H54 (cell line): ENCODE data around the gene MXRA8.
"Not testable (repeated sequence)": the region's sequence is repeated elsewhere in the genome, so short reads cannot be mapped to it uniquely, and the experiment has no call there.

ENCODE experiments used
- DNase-seq: peaks from one replicate; pipeline ENCODE4 v3.0.0; 2011; ENCODE audit warnings: low spot score, mixed read lengths; ENCODE audit not compliant: insufficient read length
- FAIRE-seq: peaks from 3 replicates; lab custom pipeline; 2011; peaks lifted over from hg19 to GRCh38; lab: Jason Lieb, UNC
- POLR2A ChIP-seq: IDR thresholded peaks from 2 replicates; pipeline ENCODE4 v1.6.1; 2011; ENCODE audit warnings: low read depth, mild to moderate bottlenecking, low read length

MXRA8 gene

DNA sequence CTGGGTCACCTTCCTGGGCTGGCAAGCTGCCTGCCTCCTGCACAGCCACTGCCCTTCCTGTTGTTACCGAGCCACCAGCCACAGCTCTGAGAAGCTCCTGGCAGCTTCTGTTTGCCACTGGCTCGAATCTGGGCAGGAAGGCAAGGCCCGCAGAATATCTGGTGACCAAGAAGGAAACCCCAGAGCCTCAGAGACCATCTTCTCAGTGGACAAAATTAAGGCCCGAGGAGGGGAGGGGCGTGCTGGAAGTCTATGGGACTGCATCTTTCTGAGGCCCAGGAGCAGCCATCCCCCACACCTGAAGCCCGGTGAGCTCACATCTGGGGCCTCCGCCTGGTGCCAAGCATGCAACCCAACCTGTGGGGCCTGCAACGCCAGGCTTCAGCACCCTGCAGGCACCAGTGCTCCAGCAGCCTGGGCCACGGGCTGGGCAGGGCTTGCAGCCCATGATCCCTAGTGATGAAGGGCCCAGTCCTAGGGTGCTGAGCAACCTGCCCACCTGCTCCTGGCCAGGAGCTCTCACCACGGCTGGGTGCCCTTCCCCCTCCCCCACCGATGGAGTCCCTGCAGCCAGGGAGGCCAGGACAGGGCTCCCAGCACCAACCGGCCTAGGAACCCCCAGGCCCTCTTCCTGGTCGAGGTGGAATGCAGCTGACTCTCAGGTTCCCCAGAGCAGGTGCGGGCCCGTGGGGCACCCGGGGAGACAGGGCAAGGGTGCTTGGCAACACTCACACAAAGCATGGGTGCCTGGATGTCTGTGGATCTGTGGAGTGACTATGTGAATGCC lies 32.9 kb downstream of the MXRA8 start:
- no peak for TF ChIP-seq POLR2A
- FAIRE-seq (no peak), DNase-seq (no peak)

DNA sequence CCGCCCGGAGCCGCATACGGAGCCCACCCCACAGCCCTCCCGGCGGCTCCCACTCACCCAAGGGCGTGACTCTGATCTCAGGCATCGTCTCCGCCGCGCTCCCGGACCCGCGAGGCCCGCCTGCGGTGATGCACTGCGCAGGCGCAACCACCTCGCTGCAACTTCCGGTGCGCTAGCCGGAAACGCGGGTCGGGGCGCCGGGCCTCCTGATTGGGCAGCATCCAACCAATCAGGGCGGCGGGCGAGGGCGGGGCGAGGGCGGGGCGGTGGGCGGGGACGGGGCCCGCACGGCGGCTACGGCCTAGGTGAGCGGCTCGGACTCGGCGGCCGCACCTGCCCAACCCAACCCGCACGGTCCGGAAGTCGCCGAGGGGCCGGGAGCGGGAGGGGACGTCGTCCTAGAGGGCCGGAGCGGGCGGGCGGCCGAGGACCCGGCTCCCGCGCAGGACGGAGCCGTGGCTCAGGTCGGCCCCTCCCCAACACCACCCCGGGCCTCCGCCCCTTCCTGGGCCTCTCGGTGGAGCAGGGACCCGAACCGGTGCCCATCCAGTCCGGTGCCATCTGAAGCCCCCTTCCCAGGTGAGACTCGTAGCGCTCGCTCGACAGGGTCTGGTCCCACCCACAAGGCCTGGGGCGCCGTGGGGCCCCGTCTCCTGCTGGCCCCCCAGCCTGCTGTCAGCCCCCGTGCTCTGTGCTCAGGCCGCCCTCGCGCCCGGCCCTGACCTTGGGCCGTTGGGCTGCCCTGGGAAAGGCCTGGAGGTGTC lies 33.6 kb downstream of the MXRA8 start, which contains the start of the genes CPTP and INTS11:
Gene CPTP (plus strand): TSS at position 279 of the 764 bp plus-strand sequence. CDS start 2,109 bp downstream, outside the sequence.
Gene INTS11 (minus strand): TSS at position 137 of the 764 bp plus-strand sequence. CDS start 52 bp downstream, at position 85.
- TF ChIP-seq POLR2A: peak; percentile 63; the same call in 1 of the 2 replicates
- DNase-seq (peak; percentile 84), FAIRE-seq (no peak)

DNA sequence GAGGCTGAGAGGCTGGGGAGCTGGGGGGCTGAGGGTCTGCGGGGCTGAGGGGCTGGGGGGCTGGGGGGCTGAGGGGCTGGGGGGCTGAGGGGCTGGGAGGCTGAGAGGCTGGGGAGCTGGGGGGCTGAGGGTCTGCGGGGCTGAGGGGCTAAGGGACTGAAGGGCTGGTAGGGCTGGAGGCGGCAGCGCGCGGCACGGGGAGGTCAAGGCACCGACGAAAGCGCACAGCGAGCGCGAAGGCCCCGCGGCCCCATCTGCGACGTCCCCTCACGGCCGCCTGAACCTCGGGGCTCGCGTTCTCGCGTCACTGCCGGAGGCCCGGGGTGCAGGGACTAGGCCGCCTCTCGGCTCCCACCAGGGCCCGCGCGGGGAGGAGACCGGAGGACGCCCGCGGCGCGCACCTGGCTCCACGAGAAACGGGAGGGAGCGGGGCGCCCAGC lies 34.3 kb downstream of the MXRA8 start:
- no peak for TF ChIP-seq POLR2A
- no peak for FAIRE-seq
- no peak for DNase-seq

DNA sequence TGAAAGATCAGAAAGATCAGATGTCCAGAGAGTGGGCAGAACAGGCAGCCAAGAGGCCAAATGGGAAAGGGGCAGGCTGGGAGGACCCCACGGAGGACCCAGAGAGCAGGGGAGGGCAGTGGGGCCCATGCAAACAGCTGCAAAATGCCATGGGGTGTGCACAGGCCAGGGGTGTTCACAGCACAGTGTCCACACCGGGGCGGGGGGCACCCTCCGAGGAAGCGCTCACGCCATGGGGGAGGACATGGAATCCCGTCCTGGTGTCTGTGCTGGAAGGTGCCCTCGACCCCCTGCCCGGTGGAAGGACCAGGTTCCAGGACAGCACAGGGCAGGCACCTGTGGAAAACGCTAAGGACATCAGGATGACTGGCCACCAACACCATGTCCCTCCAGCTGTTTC lies 35.4 kb downstream of the MXRA8 start:
- no peak for FAIRE-seq
- TF ChIP-seq POLR2A: no peak
- no peak for DNase-seq

DNA sequence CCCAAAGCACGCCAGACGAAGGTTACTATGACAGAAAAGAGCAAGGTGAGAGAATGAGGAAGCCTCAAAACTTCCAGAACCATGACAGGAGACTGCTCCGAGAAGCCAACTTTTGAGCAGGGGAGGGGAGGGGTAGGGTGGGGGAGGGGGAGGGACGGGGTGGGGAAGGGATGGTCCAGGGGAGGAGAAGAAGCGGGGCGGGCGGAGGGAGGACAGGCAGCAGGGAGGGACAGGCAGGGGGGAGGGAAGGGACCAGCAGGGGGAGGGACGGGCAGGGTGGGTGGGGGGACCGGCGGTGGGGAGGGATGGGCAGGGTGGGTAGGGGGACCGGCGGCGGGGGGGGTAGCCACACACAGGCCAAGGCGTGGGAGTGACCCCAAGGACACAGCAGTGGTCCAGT lies 35.9 kb downstream of the MXRA8 start:
- TF ChIP-seq POLR2A: no peak
- DNase-seq: no peak
- FAIRE-seq: no peak

DNA sequence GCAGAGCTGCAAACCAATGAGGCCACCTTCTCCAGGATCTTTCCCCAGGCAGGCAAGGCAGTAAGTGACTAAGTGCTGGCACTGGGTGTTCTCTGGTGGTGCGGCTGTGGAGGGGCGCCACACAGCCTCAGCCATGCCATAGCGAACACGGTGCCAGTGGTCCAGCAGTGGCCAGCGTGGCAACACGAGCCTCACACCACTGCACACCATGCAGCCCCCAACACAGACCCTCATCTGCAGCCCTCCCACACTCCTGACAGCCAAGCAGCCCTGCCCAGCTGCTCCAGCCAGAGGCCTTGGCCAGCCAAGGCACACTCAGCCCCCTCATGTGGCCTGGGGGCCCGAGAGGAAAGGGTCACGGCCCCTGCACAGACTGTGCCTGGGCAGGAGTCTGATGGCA lies 36.9 kb downstream of the MXRA8 start:
- FAIRE-seq (no peak), DNase-seq (no peak)
- no peak for TF ChIP-seq POLR2A

DNA sequence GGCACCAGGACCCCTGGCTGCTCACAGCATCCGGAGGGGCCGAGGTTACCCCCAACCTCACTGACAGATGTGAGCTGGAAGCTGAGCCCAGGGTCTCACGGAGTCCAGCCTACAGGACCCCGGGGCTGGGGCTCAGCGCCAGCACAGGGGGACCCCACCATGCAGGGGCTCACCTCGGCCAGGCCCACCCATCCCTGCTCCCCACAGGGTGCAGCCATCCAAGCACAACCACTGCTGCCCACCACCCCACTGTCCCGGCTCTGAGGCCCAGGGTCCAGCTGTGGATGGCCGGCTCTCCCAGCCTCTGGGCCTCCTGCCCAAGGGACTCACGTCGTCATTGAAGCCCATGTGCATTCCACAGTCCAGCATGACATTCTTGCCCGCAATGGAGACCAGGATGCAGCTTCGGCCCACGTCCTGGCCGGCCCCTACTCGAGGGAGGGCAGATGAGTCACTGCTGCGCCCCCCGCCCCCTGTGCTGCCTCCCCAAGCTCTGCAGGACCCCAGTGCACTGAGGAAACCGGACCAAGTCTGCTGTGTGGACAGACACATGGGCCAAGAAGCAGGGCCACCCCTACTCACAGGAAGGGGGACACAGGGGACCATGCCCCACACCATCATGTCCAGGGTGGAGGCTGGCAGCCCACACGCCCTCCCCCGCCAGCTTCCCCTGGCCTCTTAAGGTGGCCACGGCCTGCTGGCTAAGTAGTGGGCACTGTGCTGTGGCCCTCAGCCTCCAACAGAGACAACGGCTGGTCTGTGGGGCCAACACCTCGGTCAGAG lies 37.5 kb downstream of the MXRA8 start:
- DNase-seq: no peak
- FAIRE-seq: no peak
- no peak for TF ChIP-seq POLR2A

DNA sequence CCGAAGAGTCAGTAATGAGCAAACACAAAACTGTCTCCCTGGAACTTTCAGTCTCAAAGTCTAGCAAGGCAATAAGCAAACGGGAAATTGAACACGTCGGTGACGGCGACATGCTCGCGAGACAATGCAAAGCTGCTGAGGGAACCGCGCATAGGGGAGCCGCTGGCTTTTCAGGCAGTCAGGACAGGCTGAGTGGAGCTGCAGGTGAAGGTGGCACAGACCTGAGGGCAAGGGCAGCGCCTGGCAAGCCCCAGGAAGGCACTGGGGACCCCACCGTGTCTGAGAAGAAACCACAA lies 38.8 kb downstream of the MXRA8 start:
- no peak for DNase-seq
- FAIRE-seq: no peak

DNA sequence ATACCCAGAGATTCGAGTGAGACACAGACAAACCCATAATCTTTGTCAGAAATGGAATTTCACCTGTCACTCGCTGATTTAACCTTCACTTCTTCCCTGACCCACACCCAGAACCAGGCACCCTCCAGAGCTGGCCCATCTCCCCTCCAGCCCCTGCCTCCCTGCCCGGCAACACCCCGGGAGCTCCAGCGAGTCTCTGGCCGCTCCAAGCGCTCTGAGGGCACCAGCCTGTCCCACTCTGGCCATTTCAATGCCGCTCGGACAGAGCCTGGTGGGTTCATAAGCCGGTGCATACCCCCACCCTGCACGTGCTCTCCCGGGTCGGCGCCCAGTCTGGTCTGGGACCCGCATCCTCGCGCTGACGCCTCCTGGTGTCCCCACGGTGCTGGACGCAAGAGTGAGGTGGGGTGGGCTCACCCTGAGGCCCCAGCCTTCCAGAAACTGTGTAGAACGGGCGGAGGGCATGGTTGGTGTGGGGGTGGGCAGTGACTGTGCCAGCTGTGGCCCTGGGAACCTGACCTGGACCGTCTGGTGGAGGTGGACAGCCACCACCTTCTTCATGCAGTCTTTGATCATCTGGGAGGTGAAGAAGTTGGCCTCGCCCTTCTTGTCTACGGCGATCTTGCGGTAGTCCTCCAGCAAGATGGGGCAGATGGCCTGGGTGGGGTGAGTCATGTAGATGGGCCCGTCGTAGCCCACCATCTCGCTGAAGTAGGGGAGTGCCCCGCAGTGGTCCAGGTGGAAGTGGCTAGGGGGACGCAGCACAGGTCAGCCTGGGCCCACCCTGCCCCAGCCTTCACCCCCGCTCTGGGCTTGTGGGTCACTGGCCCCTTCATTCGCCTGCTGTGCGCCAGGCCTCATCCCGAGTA lies 39.3 kb downstream of the MXRA8 start:
- DNase-seq (no peak), FAIRE-seq (no peak)
- no peak for TF ChIP-seq POLR2A

More for the DNA sequence above, 38.8 kb downstream of the MXRA8 start:
- TF ChIP-seq POLR2A: no peak

DNA sequence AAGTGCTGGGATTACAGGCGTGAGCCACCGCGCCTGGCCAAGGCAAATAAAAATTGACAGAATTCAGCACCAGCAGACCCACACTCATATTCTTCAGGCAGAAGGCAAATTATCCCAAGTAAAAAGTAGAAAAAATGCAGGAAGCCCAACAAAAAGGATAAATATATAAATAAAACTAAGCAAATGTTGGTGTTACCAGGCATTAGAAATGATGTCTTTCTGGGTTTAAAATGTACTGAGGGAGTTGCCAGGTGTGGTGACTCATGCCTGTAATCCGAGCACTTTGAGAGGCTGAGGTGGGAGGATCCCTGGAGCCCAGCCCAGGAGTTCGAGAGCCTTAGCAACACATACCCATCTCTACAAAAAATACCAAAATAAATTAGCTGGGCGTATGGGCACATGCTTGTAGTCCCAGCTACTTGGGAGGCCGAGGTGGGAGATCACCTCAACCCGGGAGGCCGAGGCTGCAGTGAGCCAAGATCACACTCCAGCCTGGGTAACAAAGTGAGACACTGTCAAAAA lies 40.2 kb downstream of the MXRA8 start:
- TF ChIP-seq POLR2A: no peak
- FAIRE-seq: peak; percentile 78
- DNase-seq: no peak

DNA sequence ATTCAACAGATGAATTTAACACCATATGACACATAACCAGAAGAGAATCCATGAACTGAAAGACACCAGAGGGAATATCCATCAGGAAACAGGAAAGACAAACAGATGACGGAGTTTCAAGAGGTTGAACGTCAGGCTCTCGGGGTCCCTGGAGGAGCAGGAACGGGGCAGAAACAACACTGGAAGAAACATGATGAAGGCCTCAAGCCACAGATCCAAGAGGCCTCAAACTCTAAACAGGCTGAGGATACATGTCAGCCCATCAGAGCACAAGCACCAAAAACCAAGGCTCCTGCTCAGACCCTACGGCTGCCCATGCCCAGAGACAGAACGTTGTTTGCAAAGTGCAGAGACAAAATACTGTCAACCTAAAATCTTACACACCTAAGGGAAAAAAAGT lies 40.9 kb downstream of the MXRA8 start:
- TF ChIP-seq POLR2A: no peak
- DNase-seq (no peak), FAIRE-seq (no peak)

DNA sequence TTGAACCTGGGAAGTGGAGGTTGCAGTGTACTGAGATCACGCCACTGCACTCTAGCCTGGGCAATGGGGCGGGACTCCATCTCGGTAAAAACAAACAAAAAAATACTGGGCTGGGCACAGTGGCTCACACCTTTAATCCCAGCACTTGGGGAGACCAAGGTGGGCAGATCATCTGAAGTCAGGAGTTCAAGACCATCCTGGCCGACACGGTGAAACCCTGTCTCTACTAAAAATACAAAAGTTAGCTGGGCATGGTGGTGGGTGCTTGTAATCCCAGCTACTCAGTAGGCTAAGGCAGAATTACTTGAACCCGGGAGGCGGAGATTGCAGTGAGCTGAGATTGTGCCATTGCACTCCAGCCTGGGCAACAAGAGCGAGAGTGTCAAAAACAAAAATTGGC lies 42.2 kb downstream of the MXRA8 start:
- not testable (repeated sequence) for FAIRE-seq, DNase-seq
